ENCODE results near the gene FAM181A.

FAM181A gene

GRCh38 chr14:93926873-93927799 lies at the start of gene FAM181A:
Gene FAM181A, plus strand, starts transcription at chr14:93927344. Its CDS starts 942 bp downstream, at chr14:93928286.
- Histone ChIP-seq H3K27ac (ENCODE audit: low read length) (no peak within 1 kb of the TSS), H3K4me1 (ENCODE audit: insufficient read depth, low read length) (no peaks in the 10 kb centered on the region), H3K4me2 (ENCODE audit: insufficient read depth, low read length) (no peak within 1 kb of the TSS), H3K36me3 (ENCODE audit: insufficient read depth, low read length) (no peaks in the 10 kb centered on the region), H3K4me3 (ENCODE audit: low read depth in 1 of 2, low read length in 2 of 2) (no peak within 1 kb of the TSS), H3K9me3 (ENCODE audit: insufficient read depth, low read length, severe bottlenecking) (no peaks in the 10 kb centered on the region), H4K20me1 (ENCODE audit: insufficient read depth, low read length) (no peaks in the 10 kb centered on the region; the same call in 1 of the 2 replicates), H3K27me3 (ENCODE audit: insufficient read depth, low read length, poor library complexity) (no peaks in the 10 kb centered on the region), H2AFZ (ENCODE audit: low read depth, low read length) (no peak within 1 kb of the TSS), H3K9ac (ENCODE audit: low read depth, low read length) (no peak within 1 kb of the TSS), H3K79me2 (ENCODE audit: insufficient read depth, low read length) (no peaks in the 10 kb centered on the region)
- TF ChIP-seq CTCF (IDR thresholded peaks at IDR 0.05; ENCODE audit: borderline replicate concordance, extremely low read depth, low read length, poor library complexity, severe bottlenecking) (no peak), EZH2 (IDR thresholded peaks at IDR 0.05; ENCODE audit: borderline replicate concordance, low read depth, low read length, severe bottlenecking) (no peak)
- ATAC-seq (ENCODE audit: insufficient read depth, low read depth) (no peak), DNase-seq (no peak)

- TF ChIP-seq CTCF (IDR thresholded peaks at IDR 0.05; ENCODE audit: borderline replicate concordance, extremely low read depth, low read length, poor library complexity, severe bottlenecking) (no peak), EZH2 (IDR thresholded peaks at IDR 0.05; ENCODE audit: borderline replicate concordance, low read depth, low read length, severe bottlenecking) (no peak)
- H3K27me3 ChIP-seq (ENCODE audit: insufficient read depth, low read length, poor library complexity), result no peaks in the 10 kb centered on the region
- ATAC-seq (ENCODE audit: insufficient read depth, low read depth), result no peak
Measured at GRCh38 chr14:93878212-93878611, 48.9 kb upstream of the FAM181A start.

GRCh38 chr14:93878871-93879270 lies 48.3 kb upstream of the FAM181A start:
- TF ChIP-seq EZH2 (IDR thresholded peaks at IDR 0.05; ENCODE audit: borderline replicate concordance, low read depth, low read length, severe bottlenecking) (no peak), CTCF (IDR thresholded peaks at IDR 0.05; ENCODE audit: borderline replicate concordance, extremely low read depth, low read length, poor library complexity, severe bottlenecking) (no peak)
- H3K27me3 ChIP-seq (ENCODE audit: insufficient read depth, low read length, poor library complexity), result no peaks in the 10 kb centered on the region
- H3K4me3 ChIP-seq (ENCODE audit: low read depth in 1 of 2, low read length in 2 of 2), result no peak overlapping the region
- no peaks in the 10 kb centered on the region for H3K79me2 ChIP-seq (ENCODE audit: insufficient read depth, low read length)
- no peaks in the 10 kb centered on the region for H4K20me1 ChIP-seq (ENCODE audit: insufficient read depth, low read length)
- H3K9me3 ChIP-seq (ENCODE audit: insufficient read depth, low read length, severe bottlenecking), result peaks cover 6% of the 10 kb centered on the region
- no peak for DNase-seq
- H3K4me2 ChIP-seq (ENCODE audit: insufficient read depth, low read length), result no peak overlapping the region
- H3K27ac ChIP-seq (ENCODE audit: low read length), result no peak overlapping the region
- H3K4me1 ChIP-seq (ENCODE audit: insufficient read depth, low read length), result no peaks in the 10 kb centered on the region
- no peaks in the 10 kb centered on the region for H3K36me3 ChIP-seq (ENCODE audit: insufficient read depth, low read length)
- ATAC-seq (ENCODE audit: insufficient read depth, low read depth), result no peak
- H3K9ac ChIP-seq (ENCODE audit: low read depth, low read length), result no peak overlapping the region
- no peak overlapping the region for H2AFZ ChIP-seq (ENCODE audit: low read depth, low read length)

More at GRCh38 chr14:93878212-93878611, 48.9 kb upstream of the FAM181A start:
- H3K9me3 ChIP-seq (ENCODE audit: insufficient read depth, low read length, severe bottlenecking), result peaks cover 6% of the 10 kb centered on the region
- H2AFZ ChIP-seq (ENCODE audit: low read depth, low read length), result no peak overlapping the region
- no peaks in the 10 kb centered on the region for H3K36me3 ChIP-seq (ENCODE audit: insufficient read depth, low read length)
- no peak overlapping the region for H3K4me3 ChIP-seq (ENCODE audit: low read depth in 1 of 2, low read length in 2 of 2)
- H3K4me2 ChIP-seq (ENCODE audit: insufficient read depth, low read length), result no peak overlapping the region
- no peak overlapping the region for H3K27ac ChIP-seq (ENCODE audit: low read length)
- no peak for DNase-seq
- H3K9ac ChIP-seq (ENCODE audit: low read depth, low read length), result no peak overlapping the region
- H3K79me2 ChIP-seq (ENCODE audit: insufficient read depth, low read length), result no peaks in the 10 kb centered on the region
- H3K4me1 ChIP-seq (ENCODE audit: insufficient read depth, low read length), result no peaks in the 10 kb centered on the region
- no peaks in the 10 kb centered on the region for H4K20me1 ChIP-seq (ENCODE audit: insufficient read depth, low read length)

All from DND-41 (cell line).